B cell (primary cell): ENCODE measurements around the gene DNAJC8.

Experiments
- CTCF ChIP-seq: fragments of 200-600 bp; IDR thresholded peaks from one replicate; pipeline ENCODE4 v1.8.0; 2022; ENCODE audit warnings: antibody characterized with exemption, mild to moderate bottlenecking
- EZH2 ChIP-seq: IDR thresholded peaks from 2 replicates; pipeline ENCODE4 v1.6.1; 2012; ENCODE audit warnings: borderline replicate concordance, low read depth, mild to moderate bottlenecking, moderate library complexity, low read length; ENCODE audit not compliant: insufficient read depth, poor library complexity, severe bottlenecking

GRCh38 chr1:28243685-28244311 is 11.0 kb upstream of the DNAJC8 start:
- TF ChIP-seq CTCF, result no peak
- no peak for TF ChIP-seq EZH2
